H1 (cell line): ENCODE results near the gene LYZ. TPM values are rescaled to one million over a fixed set of nuclear protein-coding genes. Genes with fewer than 3 reads are reported as not detected.
A peak's percentile ranks its signal among the peaks of the same experiment; 100 is the strongest.

ENCODE experiments used
- CTCF ChIA-PET: fragments of 300-600 bp; sonication (Branson Sonifier 250); formaldehyde crosslinking; loops from one replicate; lab custom pipeline; 2021; ENCODE audit not compliant: partially characterized antibody; lab: Charles Lee
- POLR2A ChIA-PET: fragments of 300-600 bp; sonication (Branson Sonifier 250); formaldehyde crosslinking; loops from one replicate; lab custom pipeline; 2021; ENCODE audit warnings: inconsistent platforms; ENCODE audit not compliant: partially characterized antibody; lab: Charles Lee
- DNase-seq, 2 experiments: peaks; one replicate each; pipeline versions ENCODE4 v3.0.0 to v3.0.0-alpha.2; 2010 to 2022; ENCODE audit warnings: low spot score in 2 of 2, low read depth in 1 of 2, mixed read lengths in 1 of 2
- FAIRE-seq: peaks from 2 replicates; lab custom pipeline; 2011; peaks lifted over from hg19 to GRCh38; lab: Jason Lieb, UNC
- H2AFZ ChIP-seq: 2 replicates; pipeline ENCODE4 v1.8.1; 2012; ENCODE audit warnings: low read length, inconsistent platforms
- H2AK5ac ChIP-seq: 2 replicates; pipeline ENCODE4 v1.6.1; 2013; ENCODE audit warnings: low read depth, low read length
- H2BK120ac ChIP-seq: replicated peaks from 2 replicates; pipeline ENCODE3; 2013; ENCODE audit warnings: low read depth, low read length, inconsistent platforms
- H2BK12ac ChIP-seq: 2 replicates; pipeline ENCODE4 v1.6.1; 2013; ENCODE audit warnings: low read depth, low read length
- H2BK15ac ChIP-seq: 2 replicates; pipeline ENCODE4 v1.6.1; 2013; ENCODE audit warnings: low read length
- H2BK20ac ChIP-seq: 2 replicates; pipeline ENCODE4 v1.6.1; 2013; ENCODE audit warnings: low read length
- H2BK5ac ChIP-seq: 2 replicates; pipeline ENCODE4 v1.6.1; 2013; ENCODE audit warnings: low read depth, low read length
- H3K14ac ChIP-seq: 2 replicates; pipeline ENCODE4 v1.6.1; 2013; ENCODE audit warnings: inconsistent platforms; ENCODE audit not compliant: insufficient read length
- H3K18ac ChIP-seq: 2 replicates; pipeline ENCODE4 v1.6.1; 2013; ENCODE audit warnings: low read length; ENCODE audit errors: extremely low read depth
- H3K23ac ChIP-seq: 2 replicates; pipeline ENCODE4 v1.6.1; 2013; ENCODE audit warnings: inconsistent platforms; ENCODE audit not compliant: insufficient read length
- H3K23me2 ChIP-seq: 2 replicates; pipeline ENCODE4 v1.6.1; 2013; ENCODE audit warnings: low read depth, low read length
- H3K27ac ChIP-seq: 2 replicates; pipeline ENCODE4 v1.6.1; 2011; ENCODE audit warnings: low read depth, low read length, inconsistent platforms
- H3K27me3 ChIP-seq, 4 experiments: replicated peaks in 1 of 4; 1 replicate in 1 of 4; 2 replicates in 3 of 4; pipeline versions ENCODE4 v1.6.1 to v1.8.1; 2011 to 2013; ENCODE audit warnings: low read length in 3 of 4, mild to moderate bottlenecking in 3 of 4, inconsistent platforms in 2 of 4, mixed read lengths in 2 of 4, moderate library complexity in 1 of 4; ENCODE audit not compliant: control insufficient read depth in 3 of 4, insufficient read depth in 3 of 4; ENCODE audit errors: extremely low read depth in 1 of 4
- H3K36me3 ChIP-seq, 4 experiments: 2 replicates each; pipeline versions ENCODE4 v1.6.1 to v1.8.1; 2011 to 2013; ENCODE audit warnings: mild to moderate bottlenecking in 4 of 4, low read length in 3 of 4, moderate library complexity in 2 of 4, control low read depth in 1 of 4, inconsistent platforms in 1 of 4; ENCODE audit not compliant: insufficient read depth in 4 of 4, control insufficient read depth in 2 of 4
- H3K4ac ChIP-seq: replicated peaks from 2 replicates; pipeline ENCODE3; 2013; ENCODE audit warnings: low read length, low read depth, mixed read lengths, inconsistent platforms; ENCODE audit not compliant: insufficient read length
- H3K4me1 ChIP-seq, 4 experiments: replicated peaks in 1 of 4; 1 replicate in 1 of 4; 2 replicates in 3 of 4; pipeline versions ENCODE4 v1.6.1 to v1.8.1; 2011 to 2013; ENCODE audit warnings: low read length in 3 of 4, inconsistent platforms in 2 of 4, mixed read lengths in 1 of 4; ENCODE audit not compliant: insufficient read depth in 4 of 4, control insufficient read depth in 3 of 4
- H3K4me2 ChIP-seq, 2 experiments: 2 replicates each; pipeline versions ENCODE4 v1.6.1 to v1.8.1; 2011 to 2013; ENCODE audit warnings: low read depth in 2 of 2, low read length in 2 of 2, control low read depth in 1 of 2, inconsistent platforms in 1 of 2, mild to moderate bottlenecking in 1 of 2; ENCODE audit not compliant: insufficient read depth in 1 of 2
- H3K4me3 ChIP-seq, 4 experiments: fragments of 200-600, 300-600 bp in 1 of 4; sonication (generic), shearing (Covaris generic), sonication (Bioruptor Twin) in 1 of 4; 2 replicates each; pipeline versions ENCODE4 v1.5.1 to v1.8.1; 2011 to 2016; ENCODE audit warnings: low read length in 4 of 4, low read depth in 3 of 4, control low read depth in 2 of 4, inconsistent platforms in 2 of 4, mild to moderate bottlenecking in 2 of 4, mixed read lengths in 1 of 4, moderate library complexity in 1 of 4; ENCODE audit not compliant: insufficient read depth in 2 of 4; ENCODE audit errors: extremely low read depth in 1 of 4
- H3K56ac ChIP-seq: replicated peaks from 2 replicates; pipeline ENCODE3; 2013; ENCODE audit warnings: low read depth, mild to moderate bottlenecking, mixed read lengths, low read length, inconsistent platforms; ENCODE audit not compliant: insufficient read length
- H3K79me1 ChIP-seq: 2 replicates; pipeline ENCODE4 v1.6.1; 2013; ENCODE audit warnings: low read depth, low read length, control low read depth
- H3K79me2 ChIP-seq, 2 experiments: 2 replicates each; pipeline versions ENCODE4 v1.6.1 to v1.8.1; 2012 to 2013; ENCODE audit warnings: low read length in 2 of 2, mild to moderate bottlenecking in 2 of 2, inconsistent platforms in 1 of 2; ENCODE audit not compliant: insufficient read depth in 2 of 2, control insufficient read depth in 1 of 2
- H3K9ac ChIP-seq, 4 experiments: replicated peaks in 1 of 4; 1 replicate in 1 of 4; 2 replicates in 3 of 4; pipeline versions ENCODE4 v1.6.1 to v1.8.1; 2011 to 2013; ENCODE audit warnings: low read depth in 3 of 4, low read length in 3 of 4, control low read depth in 2 of 4, mild to moderate bottlenecking in 2 of 4, moderate library complexity in 2 of 4, inconsistent platforms in 1 of 4; ENCODE audit errors: extremely low read depth in 1 of 4
- H3K9me3 ChIP-seq, 2 experiments: 2 replicates each; pipeline versions ENCODE4 v1.6.1 to v1.8.1; 2012 to 2013; ENCODE audit warnings: mild to moderate bottlenecking in 2 of 2, moderate library complexity in 2 of 2, control low read depth in 1 of 2, inconsistent platforms in 1 of 2, low read depth in 1 of 2, low read length in 1 of 2, mixed read lengths in 1 of 2; ENCODE audit not compliant: insufficient read depth in 2 of 2
- H4K20me1 ChIP-seq, 2 experiments: replicated peaks in 1 of 2; 2 replicates each; pipeline versions ENCODE3 to v1.8.1; 2011 to 2013; ENCODE audit warnings: inconsistent platforms in 2 of 2, low read length in 2 of 2, mild to moderate bottlenecking in 1 of 2; ENCODE audit not compliant: insufficient read depth in 2 of 2, control insufficient read depth in 1 of 2
- H4K5ac ChIP-seq: 2 replicates; pipeline ENCODE4 v1.6.1; 2013; ENCODE audit warnings: low read length, low read depth, mixed read lengths, inconsistent platforms; ENCODE audit not compliant: insufficient read length
- H4K8ac ChIP-seq: 2 replicates; pipeline ENCODE4 v1.8.0; 2013; ENCODE audit warnings: mild to moderate bottlenecking, moderate library complexity, low read length, inconsistent platforms; ENCODE audit not compliant: insufficient read depth; ENCODE audit errors: extremely low read depth
- H4K91ac ChIP-seq: replicated peaks from 2 replicates; pipeline ENCODE3; 2013; ENCODE audit warnings: low read length, mixed read lengths, inconsistent platforms; ENCODE audit not compliant: insufficient read length
- YY1 ChIP-seq: IDR thresholded peaks from 2 replicates; pipeline ENCODE4 v1.6.1; 2011; ENCODE audit warnings: low read depth, mild to moderate bottlenecking, low read length
- WGBS, 2 experiments: shearing (Covaris generic) in 1 of 2; methylation state at CpG; one replicate each; pipeline versions ENCODE4 v1.1.6 to v1.1.7; 2013 to 2015; ENCODE audit warnings: low lambda C conversion rate in 2 of 2, mixed read lengths in 2 of 2, inconsistent platforms in 1 of 2, low coverage in 1 of 2, missing lambda C conversion rate in 1 of 2; ENCODE audit not compliant: insufficient replicate concordance in 2 of 2, insufficient coverage in 1 of 2, insufficient read length in 1 of 2; ENCODE audit errors: extremely low coverage in 1 of 2, missing lambda C conversion rate in 1 of 2; 5-methylcytosine and 5-hydroxymethylcytosine counted together
- polyA plus RNA-seq, 7 experiments: library from polyadenylated mRNA; depleted of rRNA in 3 of 7; stranded (reverse) in 5 of 7; unstranded in 2 of 7; fragments of >200 nt in 5 of 7; fragments of 200-250 nt in 2 of 7; gene quantifications; 1 replicate in 5 of 7; 2 replicates in 1 of 7; 4 replicates in 1 of 7; pipeline versions ENCODE4 v1.2.1 to v1.2.3, GENCODE V29; 2011 to 2013; ENCODE audit warnings: missing spikeins in 2 of 7, mixed read lengths in 2 of 7
- total RNA-seq: library from RNA; stranded (reverse); fragmentation: NEBNext Ultra II Directional; extraction: Animal tissue kit (Norgen Biotek cat#: 25700); gene quantifications from 2 replicates; pipeline ENCODE4 v1.2.1, GENCODE V29; 2021
- TF ChIP-seq, protein P1 (sequence below): IDR thresholded peaks from 2 replicates; pipeline ENCODE4 v1.6.1; 2012; ENCODE audit warnings: inconsistent platforms

The LYZ gene
- total and polyA plus RNA-seq, 2 of the 8 experiments (the other 6 are each of a cell fraction or from before 2014, with no cell fraction given), result not detected

DNA sequence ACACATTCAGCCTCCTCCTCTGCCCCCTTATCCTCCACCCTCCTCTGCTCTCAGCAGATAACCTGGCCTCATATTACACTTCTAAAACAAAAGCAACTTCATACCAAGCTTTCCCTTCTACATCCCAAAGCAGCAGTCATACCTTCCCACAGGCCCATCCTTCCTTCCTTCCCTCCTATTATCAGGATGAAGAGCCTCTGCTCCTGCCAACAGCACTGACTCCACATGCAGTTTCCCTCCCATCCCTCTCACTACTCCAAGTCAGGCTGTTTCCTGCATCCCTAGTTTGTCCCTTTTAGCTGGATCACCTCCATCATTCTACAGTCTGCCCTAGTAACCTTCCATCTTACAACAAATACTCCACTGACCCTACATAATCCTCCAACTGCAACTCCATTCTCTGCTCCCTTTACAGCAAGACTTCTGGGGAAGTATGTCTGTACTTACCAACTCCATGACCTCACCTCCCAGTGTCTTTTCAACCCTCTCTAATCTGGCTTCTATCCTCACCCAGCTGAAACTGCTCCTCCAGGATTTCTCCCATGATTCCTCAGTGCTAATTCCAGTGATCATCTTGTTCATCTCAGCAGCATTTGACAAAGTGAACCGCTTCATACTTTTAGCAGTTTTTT is 6.5 kb downstream of the LYZ start:
- H3K14ac ChIP-seq, result no peak overlapping the region
- no peak overlapping the region for H3K4ac ChIP-seq
- H3K79me1 ChIP-seq, result no peaks in the 10 kb centered on the region
- peak overlapping the region; percentile 17; the same call in 1 of the 2 replicates for H3K18ac ChIP-seq
- H4K8ac ChIP-seq, result no peak overlapping the region
- H3K9me3 ChIP-seq, result no peaks in the 10 kb centered on the region
- WGBS, 2 experiments, result 100% methylated on average over 1 of the region's 1 CpG; no CpG with 5 or more reads in 1 of the 2 experiments
- no peak overlapping the region for H3K4me3 ChIP-seq
- H4K20me1 ChIP-seq, result no peaks in the 10 kb centered on the region
- H3K27ac ChIP-seq, result no peak overlapping the region
- no peak overlapping the region for H2BK15ac ChIP-seq
- no peaks in the 10 kb centered on the region for H3K27me3 ChIP-seq
- no peak overlapping the region for H2BK120ac ChIP-seq
- CTCF ChIA-PET, result no interaction called here
- H2BK20ac ChIP-seq, result 0 out of 2 replicates have a peak overlapping the region, but pooled peaks have one; percentile 36
- H3K4me2 ChIP-seq, result no peak overlapping the region
- no peaks in the 10 kb centered on the region for H3K36me3 ChIP-seq
- H2AFZ ChIP-seq, result peak overlapping the region; percentile 99
- POLR2A ChIA-PET, result interaction anchor here (1.3 kb wide), 1 partner anchor 24 kb away, joined by 4 read pairs; no protein-coding TSS in a partner anchor
- no peak for FAIRE-seq
- H3K23ac ChIP-seq, result no peak overlapping the region
- peak overlapping the region; percentile 26 for H4K5ac ChIP-seq
- DNase-seq, result no peak
- H2BK12ac ChIP-seq, result no peak overlapping the region
- peaks cover 0 to 5% (median under 1%) of the 10 kb centered on the region in 4 experiments; a peak in 5 of 7 replicates for H3K4me1 ChIP-seq
- no peaks in the 10 kb centered on the region; the same call in 1 of the 2 replicates for H3K23me2 ChIP-seq
- H3K56ac ChIP-seq, result no peak overlapping the region
- no peaks in the 10 kb centered on the region for H3K79me2 ChIP-seq
- no peak overlapping the region for H2BK5ac ChIP-seq
- H2AK5ac ChIP-seq, result no peak overlapping the region
- H3K9ac ChIP-seq, result no peak overlapping the region
- peak overlapping the region; percentile 34 for H4K91ac ChIP-seq
- TF ChIP-seq YY1, result no peak
- TF ChIP-seq, protein P1, sequence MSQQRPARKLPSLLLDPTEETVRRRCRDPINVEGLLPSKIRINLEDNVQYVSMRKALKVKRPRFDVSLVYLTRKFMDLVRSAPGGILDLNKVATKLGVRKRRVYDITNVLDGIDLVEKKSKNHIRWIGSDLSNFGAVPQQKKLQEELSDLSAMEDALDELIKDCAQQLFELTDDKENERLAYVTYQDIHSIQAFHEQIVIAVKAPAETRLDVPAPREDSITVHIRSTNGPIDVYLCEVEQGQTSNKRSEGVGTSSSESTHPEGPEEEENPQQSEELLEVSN, result peak; percentile 52; the same call in 1 of the 2 replicates
